ENCODE data around the gene ACBD3.

- TF ChIP-seq NRF1 (conservative IDR thresholded peaks at IDR 0.05; ENCODE audit: low read depth, low read length): no peak
- TF ChIP-seq HCFC1 (IDR thresholded peaks at IDR 0.05; ENCODE audit: low read length): peak; percentile 10; the same call in 1 of the 2 replicates
- no peak for TF ChIP-seq POLR2AphosphoS5 (IDR thresholded peaks at IDR 0.05; ENCODE audit: low read length)
- TF ChIP-seq HDAC6 (IDR thresholded peaks at IDR 0.05; ENCODE audit: unreplicated experiment): no peak
- TF ChIP-seq CTCF (IDR thresholded peaks at IDR 0.05 in 2 of 3, conservative IDR thresholded peaks at IDR 0.05 in 1 of 3; ENCODE audit: control insufficient read depth in 2 of 3, extremely low read depth in 1 of 3, insufficient read depth in 1 of 3, low read depth in 3 of 3, low read length in 3 of 3): peak; percentile 64 to 80 (median 72); a peak in 5 of 6 replicates
- TF ChIP-seq REST (IDR thresholded peaks at IDR 0.05; ENCODE audit: low read depth, low read length): no peak
- TF ChIP-seq POLR2A (IDR thresholded peaks at IDR 0.05; ENCODE audit: low read depth, low read length): peak; percentile 71
- TF ChIP-seq KDM1A (IDR thresholded peaks at IDR 0.05; ENCODE audit: borderline replicate concordance): no peak
- no peak for TF ChIP-seq EP300 (IDR thresholded peaks at IDR 0.05; ENCODE audit: borderline replicate concordance in 1 of 2, control insufficient read depth in 1 of 2, low read depth in 2 of 2, low read length in 2 of 2)
Measured at GRCh38 chr1:226121587-226122400, 64.7 kb downstream of the ACBD3 start.

Measured in GM12878 (cell line).